ENCODE measurements around the gene DUS3L. TPM values are rescaled to one million over a fixed set of nuclear protein-coding genes. Genes with fewer than 3 reads are reported as not detected.
"Not testable (repeated sequence)": the region's sequence is repeated elsewhere in the genome, so short reads cannot be mapped to it uniquely, and the experiment has no call there.

DUS3L gene
- polyA plus RNA-seq, 1 donor, result 23.2 TPM

GRCh38 chr19:5799247-5800241 lies 8.6 kb upstream of the DUS3L start:
- DNase-seq, result no peak

GRCh38 chr19:5798244-5798643 lies 7.3 kb upstream of the DUS3L start:
- DNase-seq, result no peak

GRCh38 chr19:5795382-5795919 lies 4.5 kb upstream of the DUS3L start:
- DNase-seq, result no peak

GRCh38 chr19:5793188-5793587 lies 2.2 kb upstream of the DUS3L start:
- DNase-seq, result no peak

- DNase-seq, result no peak
Observed at GRCh38 chr19:5792224-5792623, 1.3 kb upstream of the DUS3L start.

GRCh38 chr19:5789886-5790558 lies 941 bp downstream of the DUS3L start:
- DNase-seq, result no peak

GRCh38 chr19:5789351-5789761 lies 1.6 kb downstream of the DUS3L start:
- DNase-seq, result no peak

GRCh38 chr19:5788422-5788821 lies 2.5 kb downstream of the DUS3L start:
- no peak for DNase-seq

- DNase-seq, result no peak
Observed at GRCh38 chr19:5787409-5788182, 3.4 kb downstream of the DUS3L start.

- no peak for DNase-seq
Observed at GRCh38 chr19:5786593-5787408, 4.2 kb downstream of the DUS3L start.

GRCh38 chr19:5785423-5785822 lies 5.5 kb downstream of the DUS3L start:
- no peak for DNase-seq

GRCh38 chr19:5784581-5785147 lies 6.3 kb downstream of the DUS3L start, which contains the start of gene PRR22:
TSS of gene PRR22 (minus strand) at chr19:5784746. CDS start at chr19:5784660, 86 bp downstream.
- DNase-seq, result no peak

GRCh38 chr19:5782945-5783919 lies 7.7 kb downstream of the DUS3L start:
- DNase-seq, result no peak

GRCh38 chr19:5782322-5782721 lies 8.6 kb downstream of the DUS3L start:
- DNase-seq, result no peak

GRCh38 chr19:5780916-5781315 lies 10.0 kb downstream of the DUS3L start:
- DNase-seq, result not testable (repeated sequence)

- no peak for DNase-seq
Observed at GRCh38 chr19:5778402-5778801, 12.6 kb downstream of the DUS3L start.

- DNase-seq, result no peak
Observed at GRCh38 chr19:5775668-5776309, 15.2 kb downstream of the DUS3L start.

- no peak for DNase-seq
Observed at GRCh38 chr19:5774921-5775320, 16.0 kb downstream of the DUS3L start.

GRCh38 chr19:5773276-5773675 lies 17.7 kb downstream of the DUS3L start:
- DNase-seq, result no peak
